ENCODE data around the gene DNAH14.

DNA sequence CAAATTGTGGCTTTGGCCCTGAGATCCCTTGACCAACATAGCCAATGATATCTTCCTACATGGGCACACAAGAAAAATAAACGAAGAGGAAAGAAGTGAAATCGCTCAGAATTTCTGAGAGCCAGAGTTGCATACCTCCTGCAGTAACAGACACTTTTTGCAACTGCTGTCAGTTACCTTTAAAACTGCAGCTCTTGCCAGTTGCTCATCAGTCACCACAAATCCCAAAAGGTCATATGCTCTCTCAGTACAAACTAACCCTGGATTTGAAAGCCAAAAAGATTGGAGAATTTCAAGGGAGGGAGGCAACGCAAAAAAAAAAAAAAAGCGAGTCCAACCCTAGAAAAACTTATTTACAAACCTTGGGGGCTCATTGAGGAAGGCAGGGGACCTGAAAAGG lies 47.2 kb upstream of the DNAH14 start:
- TF ChIP-seq, protein P1, sequence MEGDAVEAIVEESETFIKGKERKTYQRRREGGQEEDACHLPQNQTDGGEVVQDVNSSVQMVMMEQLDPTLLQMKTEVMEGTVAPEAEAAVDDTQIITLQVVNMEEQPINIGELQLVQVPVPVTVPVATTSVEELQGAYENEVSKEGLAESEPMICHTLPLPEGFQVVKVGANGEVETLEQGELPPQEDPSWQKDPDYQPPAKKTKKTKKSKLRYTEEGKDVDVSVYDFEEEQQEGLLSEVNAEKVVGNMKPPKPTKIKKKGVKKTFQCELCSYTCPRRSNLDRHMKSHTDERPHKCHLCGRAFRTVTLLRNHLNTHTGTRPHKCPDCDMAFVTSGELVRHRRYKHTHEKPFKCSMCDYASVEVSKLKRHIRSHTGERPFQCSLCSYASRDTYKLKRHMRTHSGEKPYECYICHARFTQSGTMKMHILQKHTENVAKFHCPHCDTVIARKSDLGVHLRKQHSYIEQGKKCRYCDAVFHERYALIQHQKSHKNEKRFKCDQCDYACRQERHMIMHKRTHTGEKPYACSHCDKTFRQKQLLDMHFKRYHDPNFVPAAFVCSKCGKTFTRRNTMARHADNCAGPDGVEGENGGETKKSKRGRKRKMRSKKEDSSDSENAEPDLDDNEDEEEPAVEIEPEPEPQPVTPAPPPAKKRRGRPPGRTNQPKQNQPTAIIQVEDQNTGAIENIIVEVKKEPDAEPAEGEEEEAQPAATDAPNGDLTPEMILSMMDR (IDR thresholded peaks at IDR 0.05) = no peak
- no peak for TF ChIP-seq POLR2A (IDR thresholded peaks at IDR 0.05)

Measured in body of pancreas (tissue), 4 donors.